HG02798 (cell line): ENCODE results near the gene GMPPA.
A peak's percentile ranks its signal among the peaks of the same experiment; 100 is the strongest.

Experiments
- ATAC-seq: cut with Tn5 transposase; IDR thresholded peaks from one replicate; pipeline ENCODE4 v1.9.1; 2021; ENCODE audit warnings: mild to moderate bottlenecking; ENCODE audit not compliant: unreplicated experiment, poor library complexity

GMPPA gene

DNA sequence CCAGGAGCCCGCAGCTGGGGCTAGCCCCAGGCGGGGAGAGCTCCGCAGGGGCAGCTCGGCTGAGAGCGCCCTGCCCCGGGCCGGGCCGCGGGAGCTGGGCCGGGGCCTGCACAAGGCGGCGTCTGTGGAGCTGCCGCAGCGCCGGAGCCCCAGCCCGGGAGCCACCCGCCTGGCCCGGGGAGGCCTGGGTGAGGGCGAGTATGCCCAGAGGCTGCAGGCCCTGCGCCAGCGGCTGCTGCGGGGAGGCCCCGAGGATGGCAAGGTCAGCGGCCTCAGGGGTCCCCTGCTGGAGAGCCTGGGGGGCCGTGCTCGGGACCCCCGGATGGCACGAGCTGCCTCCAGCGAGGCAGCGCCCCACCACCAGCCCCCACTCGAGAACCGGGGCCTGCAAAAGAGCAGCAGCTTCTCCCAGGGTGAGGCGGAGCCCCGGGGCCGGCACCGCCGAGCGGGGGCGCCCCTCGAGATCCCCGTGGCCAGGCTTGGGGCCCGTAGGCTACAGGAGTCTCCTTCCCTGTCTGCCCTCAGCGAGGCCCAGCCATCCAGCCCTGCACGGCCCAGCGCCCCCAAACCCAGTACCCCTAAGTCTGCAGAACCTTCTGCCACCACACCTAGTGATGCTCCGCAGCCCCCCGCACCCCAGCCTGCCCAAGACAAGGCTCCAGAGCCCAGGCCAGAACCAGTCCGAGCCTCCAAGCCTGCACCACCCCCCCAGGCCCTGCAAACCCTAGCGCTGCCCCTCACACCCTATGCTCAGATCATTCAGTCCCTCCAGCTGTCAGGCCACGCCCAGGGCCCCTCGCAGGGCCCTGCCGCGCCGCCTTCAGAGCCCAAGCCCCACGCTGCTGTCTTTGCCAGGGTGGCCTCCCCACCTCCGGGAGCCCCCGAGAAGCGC is 15.0 kb upstream of the GMPPA start:
- ATAC-seq = no peak

DNA sequence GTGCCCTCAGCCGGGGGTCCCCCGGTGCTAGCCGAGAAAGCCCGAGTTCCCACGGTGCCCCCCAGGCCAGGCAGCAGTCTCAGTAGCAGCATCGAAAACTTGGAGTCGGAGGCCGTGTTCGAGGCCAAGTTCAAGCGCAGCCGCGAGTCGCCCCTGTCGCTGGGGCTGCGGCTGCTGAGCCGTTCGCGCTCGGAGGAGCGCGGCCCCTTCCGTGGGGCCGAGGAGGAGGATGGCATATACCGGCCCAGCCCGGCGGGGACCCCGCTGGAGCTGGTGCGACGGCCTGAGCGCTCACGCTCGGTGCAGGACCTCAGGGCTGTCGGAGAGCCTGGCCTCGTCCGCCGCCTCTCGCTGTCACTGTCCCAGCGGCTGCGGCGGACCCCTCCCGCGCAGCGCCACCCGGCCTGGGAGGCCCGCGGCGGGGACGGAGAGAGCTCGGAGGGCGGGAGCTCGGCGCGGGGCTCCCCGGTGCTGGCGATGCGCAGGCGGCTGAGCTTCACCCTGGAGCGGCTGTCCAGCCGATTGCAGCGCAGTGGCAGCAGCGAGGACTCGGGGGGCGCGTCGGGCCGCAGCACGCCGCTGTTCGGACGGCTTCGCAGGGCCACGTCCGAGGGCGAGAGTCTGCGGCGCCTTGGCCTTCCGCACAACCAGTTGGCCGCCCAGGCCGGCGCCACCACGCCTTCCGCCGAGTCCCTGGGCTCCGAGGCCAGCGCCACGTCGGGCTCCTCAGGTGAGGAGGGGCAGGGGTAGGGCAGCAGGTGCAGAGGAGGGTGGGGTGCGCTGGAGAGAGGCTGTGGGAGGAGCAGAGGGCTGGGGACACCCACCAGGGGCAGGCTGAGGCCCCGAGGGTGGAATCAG is 14.1 kb upstream of the GMPPA start:
- no peak for ATAC-seq

DNA sequence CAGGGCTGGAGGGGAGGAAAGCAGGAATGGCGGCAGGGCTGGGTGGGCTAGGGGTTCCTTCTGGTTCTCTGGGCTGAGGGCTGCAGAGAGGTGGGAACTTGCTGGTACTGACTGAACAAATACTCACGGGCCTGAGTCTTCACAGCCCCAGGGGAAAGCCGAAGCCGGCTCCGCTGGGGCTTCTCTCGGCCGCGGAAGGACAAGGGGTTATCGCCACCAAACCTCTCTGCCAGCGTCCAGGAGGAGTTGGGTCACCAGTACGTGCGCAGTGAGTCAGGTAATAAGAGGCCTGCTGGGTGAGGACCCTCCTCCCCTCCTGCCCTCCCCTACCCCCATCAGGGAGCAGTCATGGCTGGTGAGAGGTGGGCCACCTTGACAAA is 13.5 kb upstream of the GMPPA start:
- no peak for ATAC-seq

DNA sequence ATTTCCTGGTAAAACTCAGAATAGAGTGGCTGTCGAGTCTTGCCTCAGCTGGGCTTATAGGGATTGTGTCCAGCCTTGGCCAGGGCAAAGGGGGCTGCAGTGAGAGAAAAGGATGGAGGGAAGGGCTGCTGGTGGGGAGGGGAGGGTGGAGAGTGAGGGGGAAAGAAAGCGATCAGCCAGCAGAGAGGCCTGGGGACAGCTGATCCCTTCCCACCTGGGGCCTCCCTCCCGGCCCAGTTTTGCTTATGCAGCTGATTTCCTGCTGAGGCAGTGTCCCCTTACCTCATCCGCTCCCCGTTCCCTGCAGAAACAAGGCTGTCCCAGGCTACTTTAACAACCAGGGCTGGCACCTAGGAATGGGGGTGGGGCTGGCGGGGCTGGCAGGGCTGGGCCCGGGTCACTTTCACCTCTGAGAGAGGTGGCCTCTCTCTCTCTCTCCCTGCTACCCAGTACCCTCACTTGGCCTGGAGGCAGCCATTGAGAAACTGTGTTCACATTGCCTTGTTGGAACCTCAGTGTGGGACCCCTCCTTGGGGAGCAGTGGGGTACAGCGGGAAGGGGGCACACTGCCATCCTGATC is 12.2 kb upstream of the GMPPA start:
- no peak for ATAC-seq

DNA sequence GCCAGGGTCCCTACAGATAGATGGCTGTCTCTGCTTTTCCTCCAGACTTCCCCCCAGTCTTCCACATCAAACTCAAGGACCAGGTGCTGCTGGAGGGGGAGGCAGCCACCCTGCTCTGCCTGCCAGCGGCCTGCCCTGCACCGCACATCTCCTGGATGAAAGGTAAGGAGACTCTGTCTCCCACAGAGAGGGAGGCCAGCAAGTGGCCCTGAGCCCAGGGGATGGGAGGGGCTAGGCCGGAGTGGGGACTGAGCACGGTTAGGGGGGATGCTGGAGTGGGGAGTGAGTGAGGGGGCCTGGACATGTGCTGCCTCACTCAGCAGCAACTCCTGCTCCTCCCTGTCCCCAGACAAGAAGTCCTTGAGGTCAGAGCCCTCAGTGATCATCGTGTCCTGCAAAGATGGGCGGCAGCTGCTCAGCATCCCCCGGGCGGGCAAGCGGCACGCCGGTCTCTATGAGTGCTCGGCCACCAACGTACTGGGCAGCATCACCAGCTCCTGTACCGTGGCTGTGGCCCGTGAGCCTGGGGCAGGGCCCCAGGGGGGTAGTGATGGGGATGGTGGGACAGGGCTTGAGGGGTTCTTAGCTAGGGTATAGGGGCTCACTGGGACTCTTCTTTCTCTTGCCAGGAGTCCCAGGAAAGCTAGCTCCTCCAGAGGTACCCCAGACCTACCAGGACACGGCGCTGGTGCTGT is 10.4 kb upstream of the GMPPA start:
- ATAC-seq = no peak

DNA sequence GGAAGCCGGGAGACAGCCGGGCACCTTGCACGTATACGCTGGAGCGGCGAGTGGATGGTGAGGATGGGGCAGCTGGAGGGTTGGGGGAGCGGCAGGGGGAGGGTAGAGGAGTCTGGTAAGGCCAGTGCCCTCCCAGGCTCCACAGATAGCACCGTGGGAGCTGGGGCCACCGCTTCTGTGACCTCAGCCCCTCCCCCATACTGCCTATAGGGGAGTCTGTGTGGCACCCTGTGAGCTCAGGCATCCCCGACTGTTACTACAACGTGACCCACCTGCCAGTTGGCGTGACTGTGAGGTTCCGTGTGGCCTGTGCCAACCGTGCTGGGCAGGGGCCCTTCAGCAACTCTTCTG is 9.9 kb upstream of the GMPPA start:
- ATAC-seq = no peak

DNA sequence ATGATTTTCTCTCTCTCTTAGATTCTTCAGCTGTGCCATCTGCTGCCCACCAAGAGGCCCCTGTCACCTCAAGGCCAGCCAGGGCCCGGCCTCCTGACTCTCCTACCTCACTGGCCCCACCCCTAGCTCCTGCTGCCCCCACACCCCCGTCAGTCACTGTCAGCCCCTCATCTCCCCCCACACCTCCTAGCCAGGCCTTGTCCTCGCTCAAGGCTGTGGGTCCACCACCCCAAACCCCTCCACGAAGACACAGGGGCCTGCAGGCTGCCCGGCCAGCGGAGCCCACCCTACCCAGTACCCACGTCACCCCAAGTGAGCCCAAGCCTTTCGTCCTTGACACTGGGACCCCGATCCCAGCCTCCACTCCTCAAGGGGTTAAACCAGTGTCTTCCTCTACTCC is 9.4 kb upstream of the GMPPA start:
- no peak for ATAC-seq

DNA sequence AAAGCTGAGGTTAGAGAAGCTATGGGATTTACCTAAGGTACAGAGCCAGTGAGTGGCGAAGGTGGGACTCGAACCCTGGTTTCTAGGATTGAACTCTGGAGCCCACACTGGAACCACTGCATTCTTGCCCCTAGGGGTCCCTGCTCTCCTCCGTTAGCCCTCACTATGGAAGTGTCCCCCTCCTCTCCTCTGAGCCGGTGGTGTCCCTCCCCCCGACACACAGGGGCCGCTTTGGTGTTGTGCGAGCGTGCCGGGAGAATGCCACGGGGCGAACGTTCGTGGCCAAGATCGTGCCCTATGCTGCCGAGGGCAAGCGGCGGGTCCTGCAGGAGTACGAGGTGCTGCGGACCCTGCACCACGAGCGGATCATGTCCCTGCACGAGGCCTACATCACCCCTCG is 8.5 kb upstream of the GMPPA start:
- ATAC-seq = no peak

DNA sequence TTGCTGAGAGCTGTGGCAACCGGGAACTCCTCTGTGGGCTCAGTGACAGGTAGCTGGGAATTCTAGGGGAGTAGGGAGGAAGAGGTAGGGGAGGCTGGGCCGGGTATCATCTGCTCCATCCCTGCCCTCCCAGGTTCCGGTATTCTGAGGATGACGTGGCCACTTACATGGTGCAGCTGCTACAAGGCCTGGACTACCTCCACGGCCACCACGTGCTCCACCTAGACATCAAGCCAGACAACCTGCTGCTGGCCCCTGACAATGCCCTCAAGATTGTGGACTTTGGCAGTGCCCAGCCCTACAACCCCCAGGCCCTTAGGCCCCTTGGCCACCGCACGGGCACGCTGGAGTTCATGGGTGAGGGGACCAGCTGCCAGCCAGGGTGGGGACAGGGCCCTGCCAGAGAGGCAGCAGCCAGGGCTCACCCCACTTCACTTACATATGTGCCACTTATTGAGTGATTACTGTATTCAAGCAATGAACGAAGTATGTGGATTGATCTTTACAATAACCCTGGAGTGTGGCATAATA is 8.0 kb upstream of the GMPPA start:
- no peak for ATAC-seq

DNA sequence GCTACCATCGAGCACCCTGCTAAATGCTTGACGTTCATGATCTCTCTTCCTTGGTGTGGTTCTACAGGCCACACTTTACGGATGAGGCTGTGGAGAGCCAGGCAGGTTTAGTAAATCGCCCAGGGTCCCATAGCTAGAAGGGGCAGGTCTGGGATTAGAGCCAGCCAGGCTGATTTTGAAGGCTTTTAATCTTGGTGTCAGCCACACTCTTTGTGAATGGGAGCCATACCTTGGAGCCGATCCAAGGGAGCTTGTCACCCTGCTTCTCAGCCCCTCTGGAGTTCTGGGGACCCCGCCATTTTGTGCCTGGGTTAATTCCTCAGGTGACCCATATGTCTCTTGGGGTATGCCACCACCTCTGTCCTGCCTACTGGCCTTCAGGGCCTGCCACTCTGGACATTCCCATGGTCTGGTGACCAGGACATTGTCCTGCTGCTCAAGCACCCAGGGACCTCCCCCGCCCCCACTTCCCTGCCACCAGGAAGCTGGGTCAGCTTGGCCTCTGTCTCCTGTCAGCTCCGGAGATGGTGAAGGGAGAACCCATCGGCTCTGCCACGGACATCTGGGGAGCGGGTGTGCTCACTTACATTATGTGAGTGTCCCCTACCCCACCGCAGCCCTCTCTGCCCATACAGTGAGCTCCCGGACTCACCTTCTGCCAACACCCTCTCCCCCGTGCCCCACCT is 7.3 kb upstream of the GMPPA start:
- ATAC-seq = no peak

DNA sequence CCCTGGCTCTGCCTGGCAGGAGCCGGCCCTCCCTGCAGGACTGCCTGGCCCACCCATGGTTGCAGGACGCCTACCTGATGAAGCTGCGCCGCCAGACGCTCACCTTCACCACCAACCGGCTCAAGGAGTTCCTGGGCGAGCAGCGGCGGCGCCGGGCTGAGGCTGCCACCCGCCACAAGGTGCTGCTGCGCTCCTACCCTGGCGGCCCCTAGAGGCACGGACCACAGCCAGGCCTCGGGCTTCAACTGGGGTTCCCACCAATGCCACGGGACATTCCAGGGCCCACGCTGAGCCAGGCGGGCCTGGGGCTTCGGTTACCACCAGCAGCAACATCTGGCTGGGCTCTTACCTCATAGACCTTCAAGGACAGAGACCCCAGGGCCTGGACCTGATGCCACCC is 6.1 kb upstream of the GMPPA start:
- ATAC-seq = no peak

DNA sequence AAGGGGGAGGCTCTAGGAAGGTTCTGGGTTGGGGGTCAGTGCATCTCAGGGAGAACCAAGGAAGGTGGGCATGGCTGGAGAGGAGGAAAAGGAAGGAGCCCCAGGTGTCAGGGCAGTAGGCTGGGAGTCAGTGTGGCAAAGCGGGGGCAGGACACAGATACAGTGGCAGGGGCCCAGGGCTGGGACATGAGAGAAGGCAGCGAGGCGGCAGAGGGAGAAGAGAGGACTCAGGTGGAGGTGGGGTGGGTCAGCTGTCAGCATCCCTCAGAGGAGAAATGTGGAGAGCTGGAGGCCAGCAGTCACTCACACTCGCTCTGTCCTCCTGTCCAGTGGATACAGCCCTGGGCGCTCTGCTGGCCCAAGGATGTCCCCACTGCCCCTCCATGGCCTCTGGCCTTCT is 5.6 kb upstream of the GMPPA start:
- no peak for ATAC-seq

DNA sequence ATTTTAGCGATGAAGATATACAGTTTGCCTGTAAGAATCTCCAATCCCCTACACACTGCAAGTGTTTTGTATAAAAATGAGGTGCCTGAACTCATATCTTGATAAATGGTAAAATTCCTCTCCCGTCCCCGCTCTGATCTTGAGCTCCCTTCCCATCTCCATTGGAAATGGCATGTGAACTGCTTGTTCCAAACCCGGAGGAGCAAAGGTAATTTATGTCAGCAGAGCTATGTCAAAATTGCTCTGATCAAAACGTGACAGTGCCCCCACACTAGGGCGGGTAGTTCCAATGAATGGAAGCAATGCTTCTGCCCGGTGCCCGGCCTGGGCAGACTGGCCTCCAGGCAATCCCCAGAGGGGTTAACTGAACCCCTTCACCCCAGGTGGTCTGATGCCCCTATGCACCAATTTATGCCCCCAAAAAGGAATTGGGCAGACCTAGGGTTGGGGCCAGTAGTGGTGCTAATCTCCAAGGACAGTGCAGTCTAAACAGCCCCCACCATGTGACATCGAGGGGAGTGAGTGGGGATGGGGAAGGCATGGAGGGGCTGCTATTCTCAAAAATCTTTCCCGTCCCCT is 3.6 kb upstream of the GMPPA start:
- ATAC-seq = no peak

DNA sequence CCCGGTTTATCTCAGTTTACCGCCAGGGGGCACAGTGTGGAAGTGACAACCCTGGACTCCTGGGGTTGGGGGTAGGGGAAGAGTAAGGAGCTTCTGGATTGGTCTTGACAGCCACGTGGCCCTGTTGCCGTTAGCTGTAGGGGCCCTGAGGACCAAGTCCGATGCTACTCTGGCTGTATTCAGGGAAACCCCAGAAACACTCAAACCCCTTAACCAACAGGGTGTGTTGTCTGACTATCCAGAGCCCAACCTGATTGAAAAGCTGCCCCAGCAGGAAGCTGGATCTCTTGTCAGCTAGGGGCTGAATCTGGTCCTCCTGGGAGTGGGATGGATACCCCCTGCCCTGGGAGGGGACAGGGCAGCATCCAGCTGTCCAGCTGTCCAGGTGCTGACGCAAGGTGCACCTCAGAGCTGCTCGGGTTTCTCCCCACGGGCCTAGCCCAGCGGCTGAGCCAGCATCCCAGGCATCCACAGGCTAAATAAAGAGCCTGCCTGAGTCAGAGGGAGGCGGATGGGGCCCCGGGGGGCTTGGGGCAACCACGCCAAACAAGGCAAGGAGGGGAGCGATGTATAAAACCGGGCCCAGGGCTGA is 3.1 kb upstream of the GMPPA start:
- ATAC-seq = peak; percentile 21

DNA sequence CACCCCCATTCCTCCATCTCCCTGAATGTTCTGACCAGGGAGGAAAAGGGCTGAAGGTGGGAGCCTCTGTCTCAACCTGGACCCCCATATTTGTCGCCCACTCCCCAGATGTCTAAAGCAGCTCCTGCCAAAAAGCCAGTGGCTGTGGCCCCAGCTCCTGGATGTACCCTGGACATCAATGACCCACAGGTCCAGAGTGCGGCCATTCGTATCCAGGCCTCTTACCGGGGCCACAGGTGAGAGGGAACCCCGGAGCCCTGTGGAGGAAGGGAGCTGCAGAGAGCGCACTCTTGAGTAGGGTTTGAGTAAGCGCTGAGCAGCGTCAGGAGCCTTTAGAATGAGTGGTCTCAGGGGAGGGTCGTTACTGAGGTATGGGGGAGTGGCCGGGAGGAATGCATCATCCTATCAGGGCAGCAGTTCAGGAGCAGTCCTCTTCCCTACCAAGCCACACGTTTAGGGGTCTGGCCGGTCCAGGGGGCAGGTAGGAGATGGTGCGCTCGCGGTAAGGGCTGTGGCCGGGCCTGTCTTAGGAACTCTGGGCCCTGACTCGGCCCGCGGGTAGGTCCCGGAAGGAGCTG is 2.4 kb upstream of the GMPPA start:
- ATAC-seq = no peak

DNA sequence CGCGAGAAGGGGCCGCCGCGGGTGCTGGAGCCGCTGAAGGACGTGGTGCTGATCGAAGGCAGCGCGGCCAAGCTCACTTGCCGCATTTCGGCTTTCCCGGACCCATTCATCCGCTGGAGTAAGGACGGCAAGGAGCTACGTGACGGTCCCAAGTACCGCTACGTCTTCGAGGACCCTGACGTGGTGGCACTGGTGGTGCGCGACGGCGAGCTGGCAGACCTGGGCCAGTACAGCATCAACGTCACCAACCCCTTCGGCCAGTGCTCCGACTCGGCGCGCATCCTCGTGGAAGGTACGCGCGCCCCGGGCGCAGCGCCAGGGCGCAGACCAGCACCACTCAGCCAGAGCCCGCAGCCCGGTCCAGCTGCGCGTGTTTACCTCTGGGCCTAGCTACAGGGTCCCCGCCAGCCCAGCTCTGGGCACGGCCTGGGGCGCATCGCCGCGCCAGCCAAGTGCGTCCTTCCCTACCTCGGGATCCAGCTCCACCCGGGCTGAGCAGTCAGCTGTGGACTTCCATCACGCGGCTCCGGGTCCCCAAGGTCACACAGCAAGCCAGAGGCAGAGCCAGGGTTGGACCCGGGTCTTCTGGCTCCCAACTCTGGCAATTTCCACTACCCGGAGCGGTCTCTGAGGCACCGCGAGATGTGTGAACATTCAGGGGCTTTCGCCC is 1.7 kb upstream of the GMPPA start:
- no peak for ATAC-seq

DNA sequence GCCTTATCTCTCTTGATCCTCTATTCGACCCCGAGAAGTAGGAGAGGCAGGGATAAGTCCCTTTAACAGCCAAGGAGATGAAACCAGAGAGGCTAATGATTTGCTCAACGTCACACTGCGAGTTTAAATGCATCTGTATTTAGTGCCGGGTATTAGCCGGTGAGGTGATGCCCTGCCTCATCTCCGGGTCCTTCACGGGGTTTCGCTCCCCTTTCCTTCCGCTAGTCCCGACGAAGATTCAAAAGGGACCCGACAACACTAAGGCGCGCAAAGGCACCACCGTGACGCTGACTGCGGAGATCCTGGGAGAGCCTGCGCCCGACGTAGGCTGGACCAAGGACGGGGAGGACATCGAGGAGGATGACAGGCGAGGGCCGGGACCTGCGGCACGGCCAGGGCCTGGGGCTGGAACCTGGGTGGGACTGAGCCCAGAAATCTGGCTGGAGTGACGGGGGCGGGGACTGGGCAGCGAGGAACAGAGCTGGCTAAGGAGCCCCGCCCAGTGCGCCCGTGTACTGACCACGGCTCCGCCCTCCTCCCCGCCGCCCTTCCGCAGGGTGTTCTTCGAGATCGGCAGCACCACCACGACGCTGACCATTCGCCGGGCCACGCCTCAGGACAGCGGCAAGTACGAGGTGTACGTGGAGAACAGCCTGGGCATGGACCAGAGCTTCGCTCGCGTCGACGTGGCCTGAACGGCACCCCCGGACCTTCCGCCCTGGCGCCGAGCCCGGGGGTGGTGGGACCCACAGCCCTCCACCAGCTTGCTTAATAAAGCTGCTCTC is 1.0 kb upstream of the GMPPA start:
- peak; percentile 28 for ATAC-seq

DNA sequence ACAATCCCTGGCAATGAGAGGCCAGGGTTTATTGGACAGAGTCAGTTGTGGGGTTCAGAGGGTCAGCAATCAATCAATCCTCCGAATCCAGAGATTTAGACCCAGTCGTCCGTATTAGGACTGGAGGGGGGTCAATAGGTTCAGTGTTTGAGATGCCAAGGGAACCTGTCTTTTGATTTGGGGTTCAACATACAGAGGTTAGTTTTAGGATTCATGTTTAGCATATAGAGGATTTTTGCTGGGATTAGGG is 292 bp downstream of the GMPPA start:
- no peak for ATAC-seq
